ENCODE data around the gene ZMYND8. TPM values are rescaled to one million over a fixed set of nuclear protein-coding genes. Genes with fewer than 3 reads are reported as not detected.

Gene ZMYND8
- polyA plus RNA-seq, 3 donors: 1.4 to 13.8 (median 5.8) TPM

- Histone ChIP-seq H3K27me3 (ENCODE audit: control insufficient read depth in 2 of 2, insufficient read depth in 2 of 2, low read length in 2 of 2) (no peaks in the 10 kb centered on the region), H3K4me2 (replicated peaks; ENCODE audit: extremely low read depth, low read length, poor library complexity, severe bottlenecking) (no peak overlapping the region), H3K4me3 (replicated peaks in 1 of 3; ENCODE audit: low read depth in 2 of 3, low read length in 3 of 3) (no peak overlapping the region), H4K20me1 (ENCODE audit: insufficient read depth, low read length) (peaks cover 55% of the 10 kb centered on the region), H3K27ac (ENCODE audit: low read depth in 1 of 2, low read length in 2 of 2) (no peak overlapping the region), H3K36me3 (replicated peaks in 1 of 2; ENCODE audit: control insufficient read depth in 1 of 2, insufficient read depth in 2 of 2, low read length in 2 of 2) (peaks cover 42 to 50% of the 10 kb centered on the region in 2 donors), H2AFZ (ENCODE audit: insufficient read depth, low read depth, low read length, poor library complexity, severe bottlenecking) (no peak overlapping the region), H3K9me3 (replicated peaks in 1 of 2; ENCODE audit: control insufficient read depth in 1 of 2, insufficient read depth in 1 of 2, low read length in 2 of 2) (no peaks in the 10 kb centered on the region), H3K9ac (ENCODE audit: insufficient read depth, low read length, poor library complexity, severe bottlenecking) (no peak overlapping the region), H3K79me2 (ENCODE audit: insufficient read depth, low read length) (peaks cover 75% of the 10 kb centered on the region), H3K4me1 (ENCODE audit: control insufficient read depth in 1 of 2, insufficient read depth in 2 of 2, low read length in 2 of 2) (peaks cover 4 to 5% of the 10 kb centered on the region in 2 donors)
- H3K4me1 Mint-ChIP-seq: peaks cover 11% of the 10 kb centered on the region
- 100% methylated on average over 3 of the region's 11 CpGs for WGBS (ENCODE audit: insufficient coverage)
- peaks cover 0 to 3% (median 0%) of the 10 kb centered on the region in 7 donors for H3K9me3 Mint-ChIP-seq
- intact Hi-C loops (cut with micrococcal nuclease): loop anchor here in 1 of 2 donors (10.0 kb wide), 1 partner anchor 73 kb away; no protein-coding TSS in a partner anchor
- peaks cover 34 to 61% of the 10 kb centered on the region in 2 donors for H3K36me3 Mint-ChIP-seq
- DNase-seq: no peak
- no peak for TF ChIP-seq CTCF (IDR thresholded peaks at IDR 0.05)
- H3K4me3 Mint-ChIP-seq: no peak overlapping the region
- no peaks in the 10 kb centered on the region for H3K27me3 Mint-ChIP-seq (ENCODE audit: low read depth in 3 of 3)
- peak overlapping the region in 1 of 7 donors; percentile 71 for H3K27ac Mint-ChIP-seq
These were observed 44.4 kb downstream of the ZMYND8 start for GRCh38 chr20:47311967-47312681.

GRCh38 chr20:47311211-47311610, 45.3 kb downstream of the ZMYND8 start:
- Histone ChIP-seq H3K79me2 (ENCODE audit: insufficient read depth, low read length) (peaks cover 75% of the 10 kb centered on the region), H2AFZ (ENCODE audit: insufficient read depth, low read depth, low read length, poor library complexity, severe bottlenecking) (no peak overlapping the region), H3K9ac (ENCODE audit: insufficient read depth, low read length, poor library complexity, severe bottlenecking) (no peak overlapping the region), H3K4me3 (replicated peaks in 1 of 3; ENCODE audit: low read depth in 2 of 3, low read length in 3 of 3) (no peak overlapping the region), H3K27ac (ENCODE audit: low read depth in 1 of 2, low read length in 2 of 2) (no peak overlapping the region), H3K36me3 (replicated peaks in 1 of 2; ENCODE audit: control insufficient read depth in 1 of 2, insufficient read depth in 2 of 2, low read length in 2 of 2) (peaks cover 52 to 59% of the 10 kb centered on the region in 2 donors), H3K4me2 (replicated peaks; ENCODE audit: extremely low read depth, low read length, poor library complexity, severe bottlenecking) (no peak overlapping the region), H3K4me1 (ENCODE audit: control insufficient read depth in 1 of 2, insufficient read depth in 2 of 2, low read length in 2 of 2) (no peaks in the 10 kb centered on the region), H4K20me1 (ENCODE audit: insufficient read depth, low read length) (peaks cover 55% of the 10 kb centered on the region), H3K27me3 (ENCODE audit: control insufficient read depth in 2 of 2, insufficient read depth in 2 of 2, low read length in 2 of 2) (no peaks in the 10 kb centered on the region), H3K9me3 (replicated peaks in 1 of 2; ENCODE audit: control insufficient read depth in 1 of 2, insufficient read depth in 1 of 2, low read length in 2 of 2) (no peaks in the 10 kb centered on the region)
- H3K27ac Mint-ChIP-seq: peak overlapping the region in 2 of 7 donors; percentile 38 to 47
- TF ChIP-seq CTCF (IDR thresholded peaks at IDR 0.05): no peak
- intact Hi-C loops (cut with micrococcal nuclease): loop anchor here in 1 of 2 donors (10.0 kb wide), 1 partner anchor 74 kb away; no protein-coding TSS in a partner anchor
- no peak for DNase-seq
- H3K27me3 Mint-ChIP-seq (ENCODE audit: low read depth in 3 of 3): no peaks in the 10 kb centered on the region
- H3K36me3 Mint-ChIP-seq: peaks cover 40 to 70% of the 10 kb centered on the region in 2 donors
- peaks cover 0 to 3% (median 0%) of the 10 kb centered on the region in 7 donors for H3K9me3 Mint-ChIP-seq
- peaks cover 5% of the 10 kb centered on the region for H3K4me1 Mint-ChIP-seq
- 100% methylated on average over 4 of the region's 5 CpGs for WGBS (ENCODE audit: insufficient coverage)
- no peak overlapping the region for H3K4me3 Mint-ChIP-seq

All from CD14-positive monocyte (primary cell).